GM21360 (cell line): ENCODE results near the gene LMTK3.
A peak's percentile ranks its signal among the peaks of the same experiment; 100 is the strongest.

Experiments used
- ATAC-seq: cut with Tn5 transposase; IDR thresholded peaks from one replicate; pipeline ENCODE4 v1.9.1; 2021; ENCODE audit warnings: mild to moderate bottlenecking, moderate library complexity; ENCODE audit not compliant: unreplicated experiment

Gene LMTK3

DNA sequence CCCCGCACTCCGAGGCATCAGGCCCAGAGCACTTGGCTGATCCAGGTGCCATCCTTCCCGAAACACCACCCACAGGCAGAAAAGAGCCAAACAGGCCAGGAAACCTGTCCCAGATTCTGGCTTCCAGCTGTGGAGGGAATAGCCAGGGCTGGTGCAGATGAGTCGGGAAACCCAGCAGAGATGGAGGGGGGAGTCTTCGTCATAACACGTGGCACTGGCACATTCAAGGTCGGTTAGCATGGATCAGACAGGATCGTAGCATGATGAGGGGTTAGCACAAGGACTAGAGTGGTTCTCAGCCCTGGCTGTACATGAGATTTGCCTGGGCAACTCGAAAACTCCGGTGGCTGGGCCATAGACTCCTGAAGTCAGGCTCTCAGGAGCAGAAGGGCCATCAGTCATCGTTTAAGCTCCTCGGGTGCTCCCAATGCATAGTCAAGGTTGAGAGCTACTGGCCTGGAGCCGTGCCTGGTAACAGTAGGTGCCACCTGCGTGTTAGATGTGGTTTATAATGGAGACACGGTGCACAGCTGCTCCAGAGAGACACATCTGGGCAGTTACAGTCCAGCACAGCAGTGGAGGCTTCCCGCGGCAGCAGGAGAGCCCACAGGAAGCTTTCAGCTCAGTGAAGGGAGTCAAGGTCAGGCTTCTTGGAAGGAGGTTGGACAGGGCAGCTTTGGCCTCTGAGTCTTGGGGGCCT is 36.1 kb downstream of the LMTK3 start:
- ATAC-seq, result no peak

DNA sequence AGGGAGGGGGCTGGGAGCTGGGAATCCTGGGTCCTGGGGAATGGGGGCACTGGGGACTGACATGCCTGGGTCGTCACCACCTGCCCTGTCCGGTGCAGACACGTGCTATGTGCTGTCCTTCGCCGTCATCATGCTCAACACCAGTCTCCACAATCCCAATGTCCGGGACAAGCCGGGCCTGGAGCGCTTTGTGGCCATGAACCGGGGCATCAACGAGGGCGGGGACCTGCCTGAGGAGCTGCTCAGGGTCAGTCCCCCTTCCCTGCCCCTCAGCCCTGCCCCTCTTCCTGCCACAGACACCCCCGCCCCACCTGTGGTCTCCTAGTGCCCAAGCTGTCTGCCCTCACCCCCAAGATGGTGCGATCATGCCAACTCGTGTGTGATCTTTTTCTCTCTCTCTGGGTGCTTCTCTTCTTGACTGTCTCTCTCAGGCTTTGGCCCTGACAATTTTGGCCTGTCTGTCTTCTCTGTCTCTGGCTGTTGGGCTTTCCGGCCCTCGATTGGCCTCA is 37.5 kb downstream of the LMTK3 start:
- ATAC-seq, result no peak

DNA sequence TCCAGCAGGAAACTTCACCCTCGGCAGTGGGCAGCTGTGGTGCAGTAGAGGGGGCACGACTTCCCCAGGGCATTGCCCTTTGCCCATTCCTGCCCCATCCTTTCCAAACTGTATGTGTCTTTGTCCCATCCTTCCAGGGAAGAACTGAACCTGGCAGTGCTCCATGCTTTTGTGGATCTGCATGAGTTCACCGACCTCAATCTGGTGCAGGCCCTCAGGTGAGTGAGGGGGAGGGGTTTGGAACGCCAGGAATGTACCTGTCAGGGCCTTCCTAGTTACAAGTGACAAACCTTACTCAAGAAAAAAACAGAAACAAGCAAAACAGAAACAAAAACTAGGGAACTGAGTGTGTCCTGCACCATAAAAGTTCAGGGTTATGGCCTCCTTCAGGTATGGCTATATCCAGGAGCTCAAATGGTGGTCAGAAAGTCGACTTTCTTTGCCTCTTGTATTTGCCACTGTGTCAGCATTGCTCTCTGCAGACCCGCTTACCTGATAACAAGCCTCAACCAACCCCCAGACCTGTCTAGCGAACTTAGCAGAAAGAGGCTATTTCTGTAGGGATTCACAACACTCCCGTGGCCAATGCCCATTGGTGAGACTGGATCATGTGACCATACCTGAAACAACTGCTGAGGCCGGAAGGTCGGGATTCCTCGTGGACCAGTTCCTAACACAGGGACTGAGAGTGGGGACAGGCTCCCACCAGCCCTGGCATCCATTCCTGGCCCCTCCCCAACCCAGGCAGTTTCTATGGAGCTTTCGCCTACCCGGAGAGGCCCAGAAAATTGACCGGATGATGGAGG is 38.3 kb downstream of the LMTK3 start:
- no peak for ATAC-seq

DNA sequence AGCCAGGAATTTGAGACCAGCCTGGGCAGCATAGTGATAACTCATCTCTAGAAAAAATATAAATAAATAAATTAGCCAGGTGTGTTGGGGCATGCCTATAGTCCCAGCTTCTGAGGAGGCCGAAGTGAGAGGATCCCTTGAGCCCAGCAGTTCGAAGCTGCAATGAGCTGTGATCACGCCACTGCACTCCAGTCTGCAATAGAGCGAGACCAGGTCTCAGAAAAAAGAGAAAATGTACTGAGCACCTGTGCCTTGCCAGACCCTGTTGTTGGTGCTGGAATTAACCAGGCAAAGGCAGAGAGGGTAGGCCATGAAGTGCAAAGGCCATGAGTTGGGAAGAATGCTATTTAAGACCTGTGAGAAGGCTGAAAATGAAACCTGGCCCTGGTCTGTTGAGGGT is 39.8 kb downstream of the LMTK3 start:
- ATAC-seq, result no peak

DNA sequence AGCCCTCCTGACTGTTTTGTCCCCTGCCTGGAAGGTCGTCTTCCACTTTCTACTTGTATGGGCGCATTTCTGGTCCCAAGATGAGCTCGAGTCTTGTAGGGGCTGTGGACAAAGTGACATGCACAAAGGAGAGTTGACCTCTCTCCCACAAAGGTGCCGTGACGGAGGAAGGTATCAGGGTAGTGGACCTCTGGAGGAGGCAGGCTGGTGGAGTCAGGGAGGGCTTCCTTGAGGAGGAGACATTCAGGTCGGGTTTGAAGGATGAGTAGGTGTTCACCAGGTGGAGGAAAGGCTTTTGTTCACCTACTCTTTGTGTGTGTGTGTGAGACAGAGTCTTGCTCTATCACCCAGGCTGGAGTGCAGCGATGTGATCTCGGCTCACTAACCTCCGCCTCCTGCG is 40.8 kb downstream of the LMTK3 start:
- no peak for ATAC-seq

DNA sequence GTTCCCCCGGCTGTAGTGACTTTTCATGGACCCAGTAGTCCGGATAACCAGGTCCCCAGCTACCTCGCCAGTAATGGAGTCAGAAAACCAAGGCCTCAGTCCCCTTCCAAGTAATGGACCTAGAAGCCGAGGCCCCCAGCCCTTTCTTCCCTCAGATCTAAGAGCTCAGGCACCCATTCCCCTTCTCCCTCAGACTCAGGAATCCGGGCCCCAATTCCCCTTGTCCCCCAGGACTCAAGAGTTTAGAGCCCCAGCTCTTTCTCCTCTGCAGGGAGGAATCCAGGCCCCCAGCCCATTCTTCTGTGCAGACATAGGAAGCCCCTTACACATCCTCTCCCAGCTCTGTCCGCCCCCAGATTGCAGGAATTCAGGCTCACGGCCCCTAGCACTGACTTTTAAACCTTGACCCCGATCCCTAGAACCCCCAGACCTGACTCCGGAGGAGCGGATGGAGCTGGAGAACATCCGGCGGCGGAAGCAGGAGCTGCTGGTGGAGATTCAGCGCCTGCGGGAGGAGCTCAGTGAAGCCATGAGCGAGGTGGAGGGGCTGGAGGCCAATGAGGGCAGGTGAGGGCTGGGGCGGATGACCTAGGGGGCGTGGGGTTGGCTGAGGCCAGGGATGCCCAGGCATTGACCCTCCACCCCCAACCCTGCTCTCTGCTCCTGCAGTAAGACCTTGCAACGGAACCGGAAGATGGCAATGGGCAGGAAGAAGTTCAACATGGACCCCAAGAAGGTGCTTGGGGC is 41.5 kb downstream of the LMTK3 start:
- ATAC-seq, result no peak

DNA sequence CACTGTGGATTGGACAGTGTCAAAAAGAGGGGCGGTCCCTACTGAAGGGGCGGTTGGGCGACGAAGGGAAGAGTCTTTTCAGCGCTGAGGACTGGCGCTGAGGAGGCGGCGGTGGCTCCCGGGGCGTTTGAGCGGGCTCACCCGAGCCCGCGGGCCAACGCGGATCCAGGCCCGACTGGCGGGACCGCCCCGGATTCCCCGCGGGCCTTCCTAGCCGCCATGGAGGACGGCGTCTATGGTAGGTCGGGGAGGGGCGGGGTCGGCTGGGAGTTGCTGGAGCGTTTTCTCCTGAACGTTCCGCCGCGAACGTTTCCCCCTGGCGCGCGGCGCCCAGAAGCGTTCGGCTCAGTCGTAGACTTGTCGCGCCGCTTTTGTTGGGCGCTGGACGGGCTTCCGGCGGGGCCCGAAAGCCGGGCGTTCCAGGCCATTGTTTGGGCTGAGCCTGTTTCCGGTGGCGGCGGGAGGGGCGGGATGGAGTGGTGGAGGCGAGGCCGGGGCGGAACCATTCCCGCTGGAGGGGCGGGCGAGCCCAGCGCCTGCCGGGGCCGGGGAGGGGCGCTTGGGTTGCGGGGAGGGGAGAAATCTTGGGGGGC is 42.2 kb downstream of the LMTK3 start, which contains the start of gene CYTH2:
TSS of gene CYTH2 (plus strand) at position 81 of the 593 bp plus-strand sequence. CDS start at position 220, 139 bp downstream.
- ATAC-seq, result peak; percentile 33

DNA sequence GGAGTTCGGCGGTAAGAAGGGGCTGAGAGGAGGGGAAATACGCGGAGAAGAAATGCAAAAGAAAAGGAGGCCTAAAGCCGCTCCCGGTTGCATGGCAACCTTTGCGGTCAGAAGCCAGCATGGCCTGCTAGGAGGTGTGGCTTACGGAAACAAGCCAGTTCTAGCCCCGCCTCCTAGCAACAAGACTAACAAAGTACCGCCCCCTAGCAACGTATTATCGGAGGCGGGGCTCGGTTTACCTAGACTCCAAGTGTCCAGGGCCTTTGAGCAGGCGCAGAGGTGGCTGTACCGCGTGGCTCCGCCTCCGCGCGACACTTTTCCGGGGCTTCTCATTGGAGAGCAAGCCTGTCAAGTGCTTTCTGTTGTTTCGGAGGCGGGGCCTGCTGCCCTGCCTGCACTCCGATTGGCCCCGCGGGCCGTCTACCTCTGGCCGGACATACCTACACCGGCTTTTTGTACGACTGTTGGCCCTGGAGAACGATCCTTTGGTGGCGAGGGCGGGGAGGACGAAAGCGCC is 42.8 kb downstream of the LMTK3 start:
- peak; percentile 85 for ATAC-seq

DNA sequence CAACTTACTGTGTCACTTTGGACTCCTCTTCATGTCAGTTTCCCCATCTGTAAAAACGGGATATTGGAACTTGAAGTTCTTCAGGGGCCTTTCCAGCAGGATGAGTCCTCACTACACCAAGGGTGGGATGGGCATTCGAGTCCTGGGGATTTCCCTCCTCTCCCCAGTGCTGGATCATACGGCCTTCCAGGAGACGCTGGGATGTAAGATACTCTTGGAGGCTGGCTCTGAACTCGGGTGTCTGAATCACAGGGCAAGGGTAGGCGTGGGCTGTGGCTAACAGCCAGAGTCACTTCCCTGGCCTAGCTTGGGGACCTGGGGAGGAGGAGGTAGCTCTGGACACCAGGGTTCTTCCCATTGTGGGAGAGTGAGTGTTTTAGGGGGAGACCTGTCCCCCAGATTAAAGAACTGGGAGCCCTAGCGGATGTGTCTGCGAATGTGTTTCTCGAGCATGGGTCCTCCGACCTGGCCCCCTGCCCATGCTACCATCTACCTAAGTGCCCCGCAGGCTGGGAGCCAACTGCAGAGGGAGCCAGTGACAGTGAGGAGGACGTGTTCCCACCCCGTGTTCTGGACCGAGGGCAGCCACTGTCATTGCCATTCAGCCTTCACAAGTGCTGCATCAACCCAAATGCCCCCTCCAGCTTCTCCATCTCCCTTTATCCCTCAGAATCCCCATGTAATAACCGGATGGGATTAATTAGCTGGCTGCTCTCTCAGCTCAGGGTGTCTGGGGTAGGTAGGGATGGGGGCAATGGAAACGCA is 44.9 kb downstream of the LMTK3 start:
- no peak for ATAC-seq

DNA sequence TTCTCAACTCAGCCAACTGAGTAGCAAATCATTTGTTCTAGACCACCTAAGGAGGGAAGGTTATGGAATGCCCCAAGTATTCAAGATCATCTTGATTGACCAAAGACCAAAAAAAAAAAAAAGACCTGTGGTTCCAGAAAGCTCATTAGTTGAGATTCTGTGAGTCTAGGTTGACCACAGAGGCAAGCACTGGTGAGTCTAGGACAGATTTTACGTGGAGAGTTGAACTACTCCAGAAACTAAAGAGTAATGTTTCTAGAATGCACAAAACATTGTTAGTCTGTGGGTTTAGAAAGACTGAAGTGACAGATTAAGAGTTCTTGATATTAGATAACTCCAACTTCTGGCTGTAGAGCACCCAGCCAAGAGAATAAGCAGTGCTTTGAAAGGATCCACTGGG is 46.4 kb downstream of the LMTK3 start:
- ATAC-seq, result no peak

DNA sequence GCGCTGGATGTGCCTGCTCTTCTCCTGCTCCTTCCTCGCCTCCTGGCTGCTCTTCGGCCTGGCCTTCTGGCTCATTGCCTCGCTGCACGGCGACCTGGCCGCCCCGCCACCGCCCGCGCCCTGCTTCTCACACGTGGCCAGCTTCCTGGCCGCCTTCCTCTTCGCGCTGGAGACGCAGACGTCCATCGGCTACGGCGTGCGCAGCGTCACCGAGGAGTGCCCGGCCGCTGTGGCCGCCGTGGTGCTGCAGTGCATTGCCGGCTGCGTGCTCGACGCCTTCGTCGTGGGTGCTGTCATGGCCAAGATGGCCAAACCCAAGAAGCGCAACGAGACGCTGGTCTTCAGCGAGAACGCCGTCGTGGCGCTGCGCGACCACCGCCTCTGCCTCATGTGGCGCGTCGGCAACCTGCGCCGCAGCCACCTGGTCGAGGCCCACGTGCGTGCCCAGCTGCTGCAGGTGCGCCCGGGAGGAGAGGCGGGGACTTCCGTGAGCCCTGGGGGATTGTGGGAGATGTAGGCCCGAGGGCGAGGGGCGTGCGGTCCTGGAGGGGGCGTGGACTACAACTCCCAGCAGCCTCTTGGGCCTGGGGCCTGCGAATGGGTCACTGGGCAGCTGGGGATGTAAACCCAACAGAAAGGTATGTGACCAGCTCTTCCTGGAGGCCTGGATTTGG is 49.5 kb downstream of the LMTK3 start:
- no peak for ATAC-seq

DNA sequence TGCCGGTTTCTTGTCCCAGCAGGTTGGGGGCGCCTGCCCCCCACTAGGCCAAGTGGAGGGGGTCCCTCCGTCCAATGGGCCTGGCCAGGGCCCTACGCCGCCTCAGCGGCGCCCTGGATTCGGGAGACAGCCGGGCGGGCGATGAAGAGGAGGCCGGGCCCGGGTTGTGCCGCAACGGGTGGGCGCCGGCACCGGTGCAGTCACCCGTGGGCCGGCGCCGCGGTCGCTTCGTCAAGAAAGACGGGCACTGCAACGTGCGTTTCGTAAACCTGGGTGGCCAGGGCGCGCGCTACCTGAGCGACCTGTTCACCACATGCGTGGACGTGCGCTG is 50.0 kb downstream of the LMTK3 start:
- no peak for ATAC-seq

DNA sequence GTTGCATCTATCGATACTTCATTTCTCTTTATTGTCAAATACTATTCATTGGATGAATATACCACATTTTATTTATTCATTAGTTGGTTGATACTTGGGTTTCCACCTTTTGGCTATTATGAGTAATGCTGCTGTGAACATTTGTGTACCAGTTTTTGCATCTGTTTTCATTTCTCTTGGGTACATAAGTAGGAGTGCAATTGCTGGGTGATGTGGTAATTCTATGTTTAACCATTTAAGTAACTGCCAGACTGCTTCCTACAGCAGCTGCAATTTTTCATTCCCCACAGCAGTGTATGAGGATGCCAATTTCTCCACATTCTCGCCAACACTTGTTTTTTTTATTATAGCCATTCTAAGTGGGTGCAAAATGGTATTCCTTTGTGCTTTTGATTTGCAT is 53.6 kb downstream of the LMTK3 start:
- ATAC-seq, result no peak

DNA sequence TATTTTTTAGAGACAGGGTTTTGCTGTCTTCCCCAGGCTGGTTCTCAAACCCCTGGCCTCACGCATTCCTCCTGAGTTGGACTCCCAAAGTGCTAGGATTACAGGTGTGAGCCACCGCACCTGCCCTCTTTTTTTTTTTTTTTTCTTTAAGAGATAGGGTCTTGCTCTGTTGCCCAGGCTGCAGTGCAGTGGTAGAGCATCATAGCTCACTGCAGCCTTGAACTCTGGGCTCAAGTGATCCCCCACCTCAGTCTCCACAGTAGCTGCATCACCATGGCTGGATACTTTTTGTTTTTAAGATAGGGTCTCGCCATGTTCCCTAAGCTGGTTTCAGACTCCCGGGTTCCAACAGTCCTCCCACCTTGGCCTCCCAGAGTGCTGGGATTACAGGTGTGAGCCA is 54.8 kb downstream of the LMTK3 start:
- ATAC-seq, result no peak

DNA sequence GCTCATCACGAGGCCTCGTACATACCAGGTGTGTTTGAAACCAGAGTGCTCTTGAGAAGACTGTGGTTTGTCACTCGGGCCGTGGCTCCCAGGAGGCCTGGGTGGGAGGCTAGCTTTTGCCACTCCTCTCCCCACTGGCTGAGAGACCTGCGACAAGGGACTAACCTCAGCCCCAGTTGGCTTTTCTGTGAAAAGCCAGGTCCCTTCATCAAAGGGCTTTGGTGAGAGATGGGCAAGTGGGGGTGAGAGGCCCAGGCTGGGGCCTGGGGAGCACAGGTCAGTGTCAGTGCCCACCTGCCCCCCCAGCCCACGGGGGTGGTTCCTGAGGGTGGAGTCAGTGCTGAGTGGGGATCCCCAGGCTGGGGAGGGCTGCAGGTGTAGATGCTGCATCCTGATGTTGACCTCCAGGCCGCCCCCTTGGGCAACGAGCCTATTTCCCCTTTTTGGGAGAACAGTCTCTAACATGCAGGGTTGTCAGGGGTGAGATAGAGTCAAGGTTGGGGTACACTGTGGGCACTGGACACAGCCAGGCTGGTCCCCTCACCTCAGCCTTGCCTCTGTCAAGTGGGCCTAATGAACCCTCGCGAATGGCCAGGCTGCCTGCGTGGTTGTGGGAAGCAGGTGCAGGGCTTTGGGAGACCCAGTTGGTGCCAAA is 55.6 kb downstream of the LMTK3 start:
- ATAC-seq, result no peak

DNA sequence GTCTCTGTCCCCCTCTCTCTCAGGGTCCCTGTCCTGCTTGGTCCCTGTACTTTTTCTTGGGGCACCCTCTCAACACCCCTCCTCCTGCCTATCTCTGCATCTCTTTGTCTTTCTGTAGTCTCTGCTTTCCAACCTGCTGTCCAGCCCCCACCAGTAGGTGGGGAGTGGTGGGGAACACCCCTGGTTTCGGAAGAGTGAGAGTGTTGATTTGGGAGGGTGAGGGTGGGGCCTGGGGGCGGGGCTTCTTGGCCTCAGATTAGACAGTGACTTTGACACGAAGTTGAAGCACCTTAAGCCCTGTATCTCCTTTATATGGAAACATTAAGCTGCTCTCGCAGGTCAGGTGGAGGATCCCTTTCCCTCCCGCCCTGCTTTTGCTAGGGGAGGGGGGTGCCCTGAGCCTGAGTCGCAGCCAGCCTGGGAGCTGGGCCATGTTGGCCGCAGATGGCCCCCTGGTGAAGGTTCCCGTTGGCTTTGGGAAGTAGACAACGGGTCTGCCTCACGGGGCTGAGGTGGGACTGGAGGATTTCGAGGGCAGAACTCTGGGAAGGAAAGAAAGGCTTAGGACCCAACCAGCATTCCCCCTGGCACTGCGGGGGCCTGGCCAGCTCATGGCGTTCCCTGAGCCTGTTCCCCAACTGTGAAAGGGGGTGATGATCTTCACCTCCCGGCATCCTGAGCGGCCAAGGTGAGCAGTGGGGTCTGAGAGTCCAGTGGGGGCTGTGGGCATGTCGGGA is 56.3 kb downstream of the LMTK3 start, which contains the start of gene KCNJ14:
TSS of gene KCNJ14 (plus strand) at position 404 of the 737 bp plus-strand sequence. CDS start 6,151 bp downstream, outside the sequence.
- ATAC-seq, result no peak

DNA sequence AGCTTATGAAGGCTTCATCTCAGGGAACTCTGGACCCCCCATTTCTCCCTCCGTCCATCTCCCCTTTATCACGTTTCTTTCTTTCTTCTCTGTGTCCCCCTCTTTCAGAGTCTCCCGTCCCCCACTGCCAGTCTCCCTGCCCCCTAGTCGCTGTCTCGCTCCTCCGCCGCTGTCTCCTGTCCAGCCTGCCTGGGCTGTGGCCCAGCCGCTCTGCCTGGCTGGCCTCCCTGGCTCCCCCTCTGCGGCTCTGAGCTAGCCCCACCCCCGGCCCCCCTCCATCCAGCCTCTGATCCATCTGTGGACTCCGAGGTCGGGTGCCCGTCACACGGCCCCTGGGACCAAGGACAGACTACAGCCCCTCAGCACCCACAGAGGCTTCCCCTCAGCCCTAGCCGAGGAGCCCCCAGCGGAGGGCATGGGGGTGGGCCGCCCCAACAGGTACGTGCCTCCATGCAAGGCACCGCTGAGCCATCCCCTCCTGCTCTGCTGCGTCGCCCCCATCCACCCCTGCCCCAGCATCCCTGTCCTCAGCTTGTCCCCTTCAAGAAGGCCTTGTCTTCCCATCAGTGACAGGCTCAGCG is 57.4 kb downstream of the LMTK3 start:
- ATAC-seq, result no peak
